Activated CD4-positive, alpha-beta T cell treated with anti-CD3 and anti-CD28 coated beads, Interleukin-2, amount 50 U/mL, for 16 hours (primary cell): ENCODE data around the gene UGDH.
"Not testable (repeated sequence)": the region's sequence is repeated elsewhere in the genome, so short reads cannot be mapped to it uniquely, and the experiment has no call there.

Experiments used
- DNase-seq: peaks from one replicate; pipeline ENCODE4 v3.0.0-alpha.2; 2020

UGDH gene

GRCh38 chr4:39527296-39528060 lies at the start of gene UGDH:
UGDH (minus strand) TSS chr4:39527439; CDS start chr4:39521512, 5,927 bp downstream.
- peak; percentile 94 for DNase-seq

DNA sequence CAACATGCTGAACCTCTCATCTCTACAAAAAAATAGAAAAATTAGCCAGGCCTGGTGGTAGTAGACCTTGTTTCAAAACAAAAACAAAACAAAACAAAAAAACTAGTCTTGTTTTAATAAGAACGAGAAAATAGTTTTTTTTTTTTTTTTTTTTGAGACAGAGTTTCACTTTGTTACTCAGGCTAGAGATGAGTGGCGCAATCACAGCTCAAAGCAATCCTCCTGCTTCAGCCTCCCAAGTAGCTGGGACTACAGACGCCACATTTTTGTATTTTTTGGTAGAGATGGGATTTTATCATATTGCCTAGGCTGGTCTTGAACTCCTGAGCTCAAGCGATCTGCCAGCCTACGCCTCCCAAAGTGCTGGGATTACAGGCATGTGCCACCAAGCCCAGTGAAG lies 47.7 kb upstream of the UGDH start:
- DNase-seq = peak; percentile 16

DNA sequence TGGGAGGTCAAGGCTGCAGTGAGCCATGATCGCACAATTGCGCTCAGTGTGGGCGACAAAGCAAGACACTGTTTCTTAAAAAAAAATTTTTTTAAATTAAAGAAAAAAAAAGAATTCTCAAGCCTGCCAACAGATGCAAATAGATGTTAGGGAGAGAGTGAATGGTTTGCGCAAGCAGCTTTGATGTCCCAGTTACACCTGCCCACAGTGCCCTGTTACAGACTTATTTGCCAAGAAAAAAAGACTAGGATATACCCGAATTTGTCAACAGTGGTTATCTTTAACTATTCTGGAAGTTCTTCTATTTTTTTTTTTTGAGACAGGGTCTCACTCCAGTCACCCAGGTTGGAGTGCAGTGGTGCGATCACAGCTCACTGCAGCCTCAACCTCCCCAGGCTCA lies 44.3 kb upstream of the UGDH start:
- DNase-seq = no peak

DNA sequence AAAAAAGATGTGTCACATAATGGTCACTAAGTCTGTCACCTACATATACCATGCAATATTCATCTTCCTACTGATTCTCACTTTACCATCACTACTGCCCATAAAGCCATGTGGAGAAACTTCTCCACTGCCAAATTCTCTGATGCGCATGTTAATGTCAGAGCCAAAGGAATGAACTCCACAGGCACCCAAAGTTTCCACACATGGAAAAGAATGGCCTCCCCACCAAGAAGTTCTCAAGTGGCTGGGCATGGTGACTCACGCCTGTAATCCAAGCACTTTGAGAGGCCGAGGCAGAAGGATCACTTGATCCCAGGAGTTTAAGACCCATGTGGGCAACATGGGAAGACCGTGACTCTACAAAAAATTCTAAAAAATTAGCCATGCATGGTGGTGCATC lies 43.8 kb upstream of the UGDH start:
- DNase-seq = no peak

DNA sequence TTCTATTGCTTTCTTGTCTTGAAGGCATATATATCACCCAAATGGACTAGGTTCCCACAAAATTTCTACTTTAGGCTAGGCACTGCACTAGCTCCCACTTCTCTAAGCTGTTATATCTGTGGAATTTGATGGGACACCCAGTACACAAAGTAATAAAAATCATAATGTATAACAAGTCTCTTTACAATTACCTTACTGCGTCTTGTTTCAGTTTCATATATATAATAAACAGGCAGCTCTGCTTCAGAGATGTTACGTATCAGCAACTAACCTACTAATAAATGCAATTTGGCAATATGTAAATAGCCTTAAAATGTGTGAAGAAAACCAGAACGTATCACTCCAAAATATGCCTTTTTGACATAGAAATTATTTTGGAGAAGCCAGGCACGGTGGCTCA lies 42.0 kb upstream of the UGDH start:
- no peak for DNase-seq

- peak; percentile 23 for DNase-seq
Measured at GRCh38 chr4:39568805-39569204, 41.6 kb upstream of the UGDH start.

GRCh38 chr4:39565878-39566600 lies 38.8 kb upstream of the UGDH start:
- no peak for DNase-seq

- DNase-seq = no peak
Measured at GRCh38 chr4:39563346-39563847, 36.2 kb upstream of the UGDH start.

- DNase-seq = no peak
Measured at GRCh38 chr4:39562792-39563191, 35.6 kb upstream of the UGDH start.

- no peak for DNase-seq
Measured at GRCh38 chr4:39559626-39560025, 32.4 kb upstream of the UGDH start.

DNA sequence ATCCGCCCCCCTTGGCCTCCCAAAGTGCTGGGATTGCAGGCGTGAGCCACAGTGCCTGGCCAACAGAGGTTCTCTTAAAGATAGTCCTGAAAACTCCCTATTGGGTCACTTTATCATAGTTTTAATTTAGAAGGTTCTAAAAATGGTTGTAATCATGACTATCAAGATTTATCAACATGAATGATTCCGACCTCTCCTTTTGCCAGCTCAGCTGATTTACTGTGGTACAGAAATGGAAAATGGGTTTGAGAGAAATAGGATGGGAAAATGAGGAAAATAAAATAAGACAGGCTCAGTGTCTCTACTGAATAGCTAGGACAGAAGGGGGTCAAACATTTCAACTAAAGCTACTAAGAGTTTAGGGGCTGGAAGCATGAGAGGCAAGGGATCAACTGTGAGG lies 28.2 kb upstream of the UGDH start:
- DNase-seq = no peak

- no peak for DNase-seq
Measured at GRCh38 chr4:39548425-39549067, 21.3 kb upstream of the UGDH start.

- DNase-seq = no peak
Measured at GRCh38 chr4:39544580-39545315, 17.5 kb upstream of the UGDH start.

GRCh38 chr4:39544080-39544479 lies 16.8 kb upstream of the UGDH start:
- DNase-seq = not testable (repeated sequence)

DNA sequence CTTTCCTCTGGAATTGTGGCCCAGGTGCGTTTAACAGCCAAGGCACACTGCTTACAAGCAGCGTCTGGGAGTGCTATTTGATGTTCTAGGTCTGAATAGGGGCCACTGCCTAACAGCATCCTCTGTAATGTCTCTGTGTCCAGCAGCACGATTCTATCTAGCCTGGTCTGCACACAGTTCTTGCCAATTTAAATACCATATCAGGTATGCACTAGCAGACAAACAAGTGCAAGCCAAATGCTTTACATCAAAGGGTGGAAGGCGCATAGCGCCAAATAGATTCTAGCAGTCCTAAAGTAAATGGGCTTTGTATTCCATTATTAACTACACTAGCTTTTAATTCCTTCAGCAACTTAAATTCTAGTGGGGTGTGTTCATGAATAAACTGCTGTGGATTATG lies 15.8 kb upstream of the UGDH start:
- no peak for DNase-seq

- no peak for DNase-seq
Measured at GRCh38 chr4:39542611-39543012, 15.4 kb upstream of the UGDH start.

GRCh38 chr4:39541987-39542610 lies 14.9 kb upstream of the UGDH start:
- DNase-seq = no peak

DNA sequence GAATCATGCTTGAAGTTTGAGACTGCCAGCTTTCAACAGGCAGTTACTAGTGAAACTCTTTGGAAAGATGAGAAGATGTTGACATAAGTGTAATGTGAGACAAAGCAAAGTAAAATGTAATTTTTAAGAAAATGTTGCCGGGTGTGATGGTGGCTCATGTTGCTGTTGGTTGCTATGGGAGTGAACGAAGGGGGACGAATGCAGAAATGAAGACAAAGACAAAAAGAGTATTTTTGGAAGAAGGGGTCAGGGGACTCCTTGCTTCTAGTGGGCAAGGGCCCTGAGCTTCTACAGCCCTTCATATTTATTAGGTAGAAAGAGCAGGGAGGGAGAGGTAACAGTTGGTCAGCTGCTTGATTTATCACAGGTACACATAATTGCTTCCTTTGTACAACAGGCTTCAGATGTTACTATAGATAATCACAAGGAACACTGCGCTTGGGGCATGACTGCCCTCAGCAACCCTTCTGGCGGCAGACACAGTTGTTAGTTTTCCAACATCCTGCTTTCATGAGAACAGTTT lies 11.9 kb upstream of the UGDH start:
- DNase-seq = no peak

DNA sequence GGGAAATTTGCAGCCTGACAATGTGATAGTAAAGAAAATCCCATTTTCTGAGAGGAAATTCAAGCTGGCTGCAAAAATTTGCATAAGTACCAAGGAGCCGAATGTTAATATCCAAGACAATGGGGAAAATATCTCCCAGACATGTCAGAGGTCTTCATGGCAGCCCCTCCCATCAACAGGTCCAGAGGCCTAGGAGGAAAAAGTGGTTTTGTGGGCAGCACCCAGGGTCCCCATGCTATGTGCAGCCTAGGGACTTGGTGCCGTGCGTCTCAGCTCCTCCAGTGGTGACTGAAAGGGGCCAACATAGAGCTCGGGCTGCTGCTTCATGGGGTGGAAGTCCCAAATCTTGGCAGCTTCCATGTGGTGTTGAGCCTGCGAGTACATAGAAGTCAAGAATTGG lies 6.3 kb upstream of the UGDH start:
- DNase-seq = no peak

DNA sequence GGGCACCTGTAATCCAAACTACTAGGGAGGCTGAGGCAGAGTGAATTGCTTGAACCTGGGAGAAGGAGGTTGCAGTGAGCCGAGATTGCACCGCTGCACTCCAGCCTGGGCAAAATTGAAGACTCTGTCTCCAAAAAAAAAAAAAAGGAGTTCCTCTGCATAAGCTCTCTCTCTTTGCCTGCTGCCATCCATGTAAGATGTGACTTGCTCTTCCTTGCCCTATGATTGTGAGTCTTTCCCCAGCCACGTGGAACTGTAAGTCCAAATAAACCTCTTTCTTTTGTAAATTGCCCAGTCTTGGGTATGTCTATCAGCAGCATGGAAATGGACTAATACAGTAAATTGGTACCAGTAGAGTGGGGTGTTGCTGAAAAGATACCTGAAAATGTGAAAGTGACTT lies 5.0 kb upstream of the UGDH start:
- DNase-seq = not testable (repeated sequence)

- no peak for DNase-seq
Measured at GRCh38 chr4:39530682-39531081, 3.4 kb upstream of the UGDH start.

DNA sequence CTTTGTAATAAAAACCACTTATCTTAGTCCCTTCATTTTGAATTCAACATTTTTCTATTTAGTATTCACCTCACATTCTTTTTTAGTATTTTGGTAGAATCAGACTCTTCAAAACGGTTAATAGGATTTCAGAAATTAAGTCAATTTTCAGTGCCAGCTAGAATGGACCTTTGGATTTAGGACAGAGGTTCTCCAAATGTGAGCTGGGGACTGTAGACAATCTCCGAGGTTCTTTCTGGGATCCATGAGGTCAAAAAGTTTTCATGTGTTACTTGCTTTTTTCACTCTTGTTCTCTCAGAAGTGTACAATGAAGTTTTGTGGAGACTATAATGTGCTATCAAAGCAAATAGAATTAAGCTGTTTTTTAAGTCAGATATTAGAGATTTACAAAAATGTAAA lies 2.3 kb upstream of the UGDH start:
- DNase-seq = no peak
